ENCODE data around the gene PIK3R5.
A peak's percentile ranks its signal among the peaks of the same experiment; 100 is the strongest.

PIK3R5 gene

GRCh38 chr17:8952191-8952590, 13.3 kb downstream of the PIK3R5 start:
- DNase-seq (ENCODE audit: low read depth), result no peak
- no peak for TF ChIP-seq CTCF (IDR thresholded peaks at IDR 0.05; ENCODE audit: insufficient read depth, low read depth, low read length, missing control alignments)
- no peak overlapping the region for H3K4me3 ChIP-seq (ENCODE audit: low read depth, low read length)

GRCh38 chr17:8951206-8951605, 14.3 kb downstream of the PIK3R5 start:
- TF ChIP-seq CTCF (IDR thresholded peaks at IDR 0.05; ENCODE audit: insufficient read depth, low read depth, low read length, missing control alignments), result no peak
- DNase-seq (ENCODE audit: low read depth), result no peak
- H3K4me3 ChIP-seq (ENCODE audit: low read depth, low read length), result no peak overlapping the region

GRCh38 chr17:8949061-8949661, 16.3 kb downstream of the PIK3R5 start:
- peak overlapping the region; percentile 36 for H3K4me3 ChIP-seq (ENCODE audit: low read depth, low read length)
- no peak for TF ChIP-seq CTCF (IDR thresholded peaks at IDR 0.05; ENCODE audit: insufficient read depth, low read depth, low read length, missing control alignments)
- peak; percentile 77 for DNase-seq (ENCODE audit: low read depth)

GRCh38 chr17:8948462-8948861, 17.0 kb downstream of the PIK3R5 start:
- no peak overlapping the region for H3K4me3 ChIP-seq (ENCODE audit: low read depth, low read length)
- DNase-seq (ENCODE audit: low read depth), result no peak
- TF ChIP-seq CTCF (IDR thresholded peaks at IDR 0.05; ENCODE audit: insufficient read depth, low read depth, low read length, missing control alignments), result no peak

- no peak for DNase-seq (ENCODE audit: low read depth)
- no peak overlapping the region for H3K4me3 ChIP-seq (ENCODE audit: low read depth, low read length)
- no peak for TF ChIP-seq CTCF (IDR thresholded peaks at IDR 0.05; ENCODE audit: insufficient read depth, low read depth, low read length, missing control alignments)
Observed at GRCh38 chr17:8947201-8947600, 18.3 kb downstream of the PIK3R5 start.

GRCh38 chr17:8946476-8946875, 19.0 kb downstream of the PIK3R5 start:
- no peak for DNase-seq (ENCODE audit: low read depth)
- no peak for TF ChIP-seq CTCF (IDR thresholded peaks at IDR 0.05; ENCODE audit: insufficient read depth, low read depth, low read length, missing control alignments)
- no peak overlapping the region for H3K4me3 ChIP-seq (ENCODE audit: low read depth, low read length)

- TF ChIP-seq CTCF (IDR thresholded peaks at IDR 0.05; ENCODE audit: insufficient read depth, low read depth, low read length, missing control alignments), result no peak
- no peak overlapping the region for H3K4me3 ChIP-seq (ENCODE audit: low read depth, low read length)
- DNase-seq (ENCODE audit: low read depth), result no peak
Observed at GRCh38 chr17:8946071-8946470, 19.4 kb downstream of the PIK3R5 start.
